GM12891 (cell line): Measurements from ENCODE around the gene HTT.

ENCODE experiments used
- PAX5 ChIP-seq: IDR thresholded peaks from 2 replicates; pipeline ENCODE4 v1.6.1; 2011; ENCODE audit warnings: low read length, moderate library complexity, mild to moderate bottlenecking; ENCODE audit not compliant: insufficient read depth, severe bottlenecking
- POLR2A ChIP-seq: IDR thresholded peaks from 2 replicates; pipeline ENCODE4 v1.6.1; 2011; ENCODE audit warnings: low read depth, low read length, control low read depth
- POLR2AphosphoS5 ChIP-seq: IDR thresholded peaks from 2 replicates; pipeline ENCODE4 v1.6.1; 2011; ENCODE audit warnings: low read depth, low read length, control low read depth
- POU2F2 ChIP-seq: IDR thresholded peaks from 2 replicates; pipeline ENCODE4 v1.6.1; 2011; ENCODE audit warnings: low read depth, mild to moderate bottlenecking, control low read depth, low read length, moderate library complexity
- SPI1 ChIP-seq: IDR thresholded peaks from 2 replicates; pipeline ENCODE4 v1.6.1; 2011; ENCODE audit warnings: low read depth, low read length, control low read depth
- TAF1 ChIP-seq: IDR thresholded peaks from 2 replicates; pipeline ENCODE4 v1.6.1; 2011; ENCODE audit warnings: low read depth, low read length, control low read depth

- TF ChIP-seq TAF1 = no peak
- TF ChIP-seq POLR2A = no peak
- TF ChIP-seq POLR2AphosphoS5 = no peak
- TF ChIP-seq SPI1 = no peak
- TF ChIP-seq PAX5 = no peak
- TF ChIP-seq POU2F2 = no peak
Observed at GRCh38 chr4:3212391-3213105, 138.1 kb downstream of the HTT start.
